Tibial artery (tissue), 4 donors: ENCODE data around the gene GLP2R.
"Not testable (repeated sequence)": the region's sequence is repeated elsewhere in the genome, so short reads cannot be mapped to it uniquely, and the experiment has no call there.

Source experiments
- DNase-seq, 2 donors: peaks; one replicate each; pipeline ENCODE4 v3.0.0-alpha.2; 2019
- H3K27ac ChIP-seq, 2 donors: fragments of 200-600 bp; sonication (generic) in 1 of 2; 1 replicate in 1 of 2; 2 replicates in 1 of 2; pipeline ENCODE4 v1.5.1; 2018 to 2019; ENCODE audit warnings: mild to moderate bottlenecking in 1 of 2
- H3K27me3 ChIP-seq, 2 donors: fragments of 200-600 bp; sonication (generic) in 1 of 2; one replicate each; pipeline versions ENCODE4 v1.5.1 to v1.6.0; 2016 to 2019
- H3K36me3 ChIP-seq, 3 donors: fragments of 200-600 bp; sonication (generic) in 2 of 3; one replicate each; pipeline ENCODE4 v1.5.1; 2016 to 2019; ENCODE audit warnings: mild to moderate bottlenecking in 2 of 3
- H3K4me1 ChIP-seq, 4 donors: fragments of 200-600 bp; sonication (generic) in 2 of 4; 1 replicate in 3 of 4; 2 replicates in 1 of 4; pipeline ENCODE4 v1.5.1; 2016 to 2019
- H3K4me3 ChIP-seq, 2 donors: fragments of 200-600 bp; sonication (generic) in 1 of 2; 1 replicate in 1 of 2; 2 replicates in 1 of 2; pipeline ENCODE4 v1.5.1; 2018 to 2019; ENCODE audit warnings: mild to moderate bottlenecking in 2 of 2
- H3K9me3 ChIP-seq, 3 donors: fragments of 200-600 bp; sonication (generic) in 1 of 3; one replicate each; pipeline ENCODE4 v1.5.1; 2016 to 2019
- intact Hi-C: fragments of 100-400 bp; cut with DNase I; formaldehyde crosslinking; loops from one replicate; pipeline ENCODE4 v1.15.0; 2023; ENCODE audit warnings: low total_unique reads
- TF ChIP-seq, protein P1 (sequence below), 2 experiments: fragments of 200-600 bp in 1 of 2; fragments of 450-650 bp in 1 of 2; IDR thresholded peaks; one replicate each; pipeline ENCODE4 v1.5.1; 2017 to 2019; ENCODE audit warnings: antibody characterized with exemption in 2 of 2, mild to moderate bottlenecking in 1 of 2, moderate library complexity in 1 of 2

Gene GLP2R

DNA sequence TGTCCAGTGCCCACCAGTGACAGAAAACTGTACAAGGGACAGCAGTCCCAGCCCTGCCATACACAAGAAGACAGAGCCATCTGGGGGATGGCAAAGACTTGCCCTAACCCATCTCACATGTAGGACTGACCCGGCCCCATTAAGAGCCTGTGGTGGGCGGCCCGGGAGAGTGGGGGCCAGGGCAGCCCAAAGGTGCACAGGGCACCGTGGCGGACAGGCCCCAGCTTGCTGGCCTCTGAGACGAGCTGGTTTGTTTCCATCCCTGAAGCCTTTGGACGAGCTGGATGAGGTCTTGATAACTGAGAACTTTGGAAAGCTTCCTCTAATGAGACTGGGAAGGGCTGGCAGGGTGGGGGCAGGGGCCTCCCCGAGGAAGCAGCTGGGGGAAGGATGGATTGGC is 90.4 kb downstream of the GLP2R start:
- peaks cover 0 to 22% (median 14%) of the 10 kb centered on the region in 3 donors for H3K36me3 ChIP-seq

DNA sequence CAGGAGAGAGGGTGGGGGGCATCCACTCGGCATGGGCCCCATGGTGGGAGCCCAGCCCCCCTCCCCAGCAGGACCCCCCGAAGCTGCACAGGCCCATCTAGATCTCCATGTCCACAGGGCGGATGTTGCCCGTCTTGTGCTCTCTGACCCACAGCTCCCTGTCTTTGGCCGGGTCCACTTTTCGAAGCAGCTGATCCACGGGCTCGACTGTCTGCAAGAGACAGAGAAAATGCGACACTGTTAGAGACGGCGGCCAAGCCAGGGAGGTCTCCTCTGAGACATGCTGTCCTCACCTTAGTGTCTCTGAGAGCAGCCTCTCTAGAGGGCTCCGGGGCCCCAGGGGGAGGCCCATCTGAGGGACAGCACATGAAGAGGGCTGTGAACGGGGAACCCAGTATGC is 91.4 kb downstream of the GLP2R start:
- H3K9me3 ChIP-seq, result no peaks in the 10 kb centered on the region
- TF ChIP-seq, protein P1, sequence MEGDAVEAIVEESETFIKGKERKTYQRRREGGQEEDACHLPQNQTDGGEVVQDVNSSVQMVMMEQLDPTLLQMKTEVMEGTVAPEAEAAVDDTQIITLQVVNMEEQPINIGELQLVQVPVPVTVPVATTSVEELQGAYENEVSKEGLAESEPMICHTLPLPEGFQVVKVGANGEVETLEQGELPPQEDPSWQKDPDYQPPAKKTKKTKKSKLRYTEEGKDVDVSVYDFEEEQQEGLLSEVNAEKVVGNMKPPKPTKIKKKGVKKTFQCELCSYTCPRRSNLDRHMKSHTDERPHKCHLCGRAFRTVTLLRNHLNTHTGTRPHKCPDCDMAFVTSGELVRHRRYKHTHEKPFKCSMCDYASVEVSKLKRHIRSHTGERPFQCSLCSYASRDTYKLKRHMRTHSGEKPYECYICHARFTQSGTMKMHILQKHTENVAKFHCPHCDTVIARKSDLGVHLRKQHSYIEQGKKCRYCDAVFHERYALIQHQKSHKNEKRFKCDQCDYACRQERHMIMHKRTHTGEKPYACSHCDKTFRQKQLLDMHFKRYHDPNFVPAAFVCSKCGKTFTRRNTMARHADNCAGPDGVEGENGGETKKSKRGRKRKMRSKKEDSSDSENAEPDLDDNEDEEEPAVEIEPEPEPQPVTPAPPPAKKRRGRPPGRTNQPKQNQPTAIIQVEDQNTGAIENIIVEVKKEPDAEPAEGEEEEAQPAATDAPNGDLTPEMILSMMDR (IDR thresholded peaks at IDR 0.05), result no peak
- H3K4me3 ChIP-seq, result no peak overlapping the region
- DNase-seq, result no peak
- H3K36me3 ChIP-seq, result peaks cover 0 to 22% (median 14%) of the 10 kb centered on the region in 3 donors
- no peaks in the 10 kb centered on the region for H3K27me3 ChIP-seq
- H3K4me1 ChIP-seq, result no peaks in the 10 kb centered on the region
- intact Hi-C loops, result no loop called here
- no peak overlapping the region for H3K27ac ChIP-seq

More for the DNA sequence above, 90.4 kb downstream of the GLP2R start:
- no peak overlapping the region for H3K4me3 ChIP-seq
- intact Hi-C loops, result no loop called here
- TF ChIP-seq, protein P1 (IDR thresholded peaks at IDR 0.05), result no peak
- no peaks in the 10 kb centered on the region for H3K4me1 ChIP-seq
- no peak overlapping the region for H3K27ac ChIP-seq
- no peaks in the 10 kb centered on the region for H3K9me3 ChIP-seq
- no peak for DNase-seq
- no peaks in the 10 kb centered on the region for H3K27me3 ChIP-seq

DNA sequence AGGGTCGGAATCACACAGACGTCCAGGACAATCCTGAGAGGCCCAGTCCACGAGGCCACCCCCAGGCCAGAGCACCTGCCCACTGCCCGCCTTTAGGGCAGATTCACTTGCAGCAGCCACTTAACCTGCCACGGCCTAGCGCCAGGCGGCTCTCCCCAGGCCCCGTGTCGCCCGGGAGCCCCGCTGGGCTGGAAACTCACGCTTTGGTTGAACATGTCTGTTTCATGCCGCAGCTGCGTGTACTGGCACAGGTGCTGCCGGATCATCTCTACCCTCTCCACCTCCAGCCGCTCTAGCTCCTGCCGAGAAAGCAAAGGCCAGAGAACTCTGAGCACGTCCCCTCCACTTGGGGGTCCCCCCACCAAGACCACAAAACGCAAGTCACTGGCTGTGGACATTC is 92.1 kb downstream of the GLP2R start:
- TF ChIP-seq, protein P1 (IDR thresholded peaks at IDR 0.05), result no peak
- Histone ChIP-seq H3K4me1 (no peaks in the 10 kb centered on the region), H3K27ac (no peak overlapping the region), H3K9me3 (no peaks in the 10 kb centered on the region), H3K4me3 (no peak overlapping the region), H3K27me3 (no peaks in the 10 kb centered on the region), H3K36me3 (peaks cover 0 to 22% (median 14%) of the 10 kb centered on the region in 3 donors)
- DNase-seq, result no peak
- intact Hi-C loops, result no loop called here

DNA sequence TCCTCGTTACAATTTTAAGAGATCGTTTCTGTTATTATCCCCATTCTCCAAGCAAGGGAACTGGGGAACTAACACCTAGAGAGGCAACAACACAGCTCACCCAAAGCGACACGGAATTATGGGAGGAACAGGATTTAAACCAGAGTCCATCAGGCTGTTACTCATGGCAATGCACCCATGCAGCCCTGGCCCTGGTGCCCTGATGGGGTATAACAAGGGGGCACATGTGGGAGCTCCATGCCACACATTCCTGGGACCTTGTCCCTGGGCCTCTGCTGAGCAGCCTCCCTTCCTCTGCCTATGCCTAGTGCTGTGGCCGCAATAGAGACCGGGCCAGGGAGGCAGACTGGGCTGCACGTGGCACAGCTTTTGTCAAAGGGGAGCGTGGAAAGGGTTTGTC is 92.6 kb downstream of the GLP2R start:
- TF ChIP-seq, protein P1 (IDR thresholded peaks at IDR 0.05), result no peak
- Histone ChIP-seq H3K9me3 (no peaks in the 10 kb centered on the region), H3K27ac (no peak overlapping the region), H3K4me3 (no peak overlapping the region), H3K27me3 (no peaks in the 10 kb centered on the region), H3K36me3 (peaks cover 0 to 22% (median 14%) of the 10 kb centered on the region in 3 donors), H3K4me1 (no peaks in the 10 kb centered on the region)
- intact Hi-C loops, result no loop called here
- DNase-seq, result no peak

DNA sequence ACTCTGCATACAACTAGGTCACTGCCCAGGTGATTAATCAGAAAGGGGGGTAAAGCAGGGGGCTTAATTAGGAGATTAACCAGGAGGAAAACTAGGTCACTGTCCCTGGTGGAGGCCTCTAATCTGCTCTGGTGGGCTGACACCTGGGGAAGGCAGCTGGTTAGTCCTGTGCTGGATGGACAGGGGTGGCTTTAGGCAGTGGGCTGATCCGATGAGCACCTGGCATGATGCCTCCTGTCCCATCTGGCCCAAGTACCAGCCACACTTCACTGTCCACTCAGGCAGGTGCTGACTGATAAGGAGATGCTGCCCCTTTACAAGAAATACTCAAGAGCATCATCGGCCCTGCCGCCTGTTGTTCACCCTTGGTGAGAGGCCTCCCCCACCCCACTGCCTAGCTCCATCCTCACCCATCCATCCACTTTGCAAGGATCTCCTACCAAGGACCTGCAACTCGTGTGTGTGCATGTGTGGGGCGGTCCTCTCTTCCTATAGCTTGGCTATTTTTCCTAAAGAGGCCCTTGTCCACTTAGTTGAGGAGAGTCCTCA is 93.2 kb downstream of the GLP2R start:
- Histone ChIP-seq H3K4me1 (no peaks in the 10 kb centered on the region), H3K36me3 (peaks cover 0 to 22% (median 14%) of the 10 kb centered on the region in 3 donors), H3K27ac (no peak overlapping the region), H3K9me3 (no peaks in the 10 kb centered on the region), H3K27me3 (no peaks in the 10 kb centered on the region), H3K4me3 (no peak overlapping the region)
- no peak for DNase-seq
- intact Hi-C loops, result no loop called here
- TF ChIP-seq, protein P1 (IDR thresholded peaks at IDR 0.05), result no peak

DNA sequence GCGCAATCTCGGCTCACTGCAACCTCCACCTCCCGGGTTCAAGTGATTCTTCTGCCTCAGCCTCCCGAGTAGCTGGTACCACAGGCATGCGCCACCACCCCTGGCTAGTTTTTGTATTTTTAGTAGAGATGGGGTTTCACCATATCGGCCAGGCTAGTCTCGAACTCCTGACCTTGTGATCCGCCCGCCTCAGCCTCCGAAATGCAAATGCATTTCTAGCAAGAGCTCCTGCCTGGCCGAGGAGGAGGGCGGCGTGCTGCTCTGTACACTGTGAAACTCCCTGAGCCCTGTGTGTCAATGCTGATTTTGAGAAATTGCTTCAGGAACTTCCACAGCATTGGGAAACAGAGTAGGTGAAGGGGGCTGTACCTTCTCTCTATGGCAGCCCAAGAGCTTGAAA is 95.5 kb downstream of the GLP2R start:
- DNase-seq, H3K27me3 ChIP-seq, H3K27ac ChIP-seq, H3K9me3 ChIP-seq, H3K4me3 ChIP-seq, H3K4me1 ChIP-seq, intact Hi-C loops: not testable (repeated sequence)
- H3K36me3 ChIP-seq, result peaks cover 0 to 17% (median 11%) of the 10 kb centered on the region in 3 donors
